Epithelial cell of proximal tubule (primary cell): ENCODE measurements around the gene NKX2-8. TPM values are rescaled to one million over a fixed set of nuclear protein-coding genes. Genes with fewer than 3 reads are reported as not detected.
A peak's percentile ranks its signal among the peaks of the same experiment; 100 is the strongest.

Experiments used
- DNase-seq: peaks from one replicate; pipeline ENCODE4 v3.0.0-alpha.2; 2011; ENCODE audit warnings: low read depth
- H3K4me3 ChIP-seq: 2 replicates; pipeline ENCODE4 v1.5.1; 2011; ENCODE audit warnings: low read depth, mild to moderate bottlenecking, low read length
- CTCF ChIP-seq: conservative IDR thresholded peaks from 2 replicates; pipeline ENCODE4 v1.5.1; 2012; ENCODE audit warnings: low read depth, mild to moderate bottlenecking, low read length
- total RNA-seq: library from RNA; depleted of rRNA; stranded (reverse); fragments of >200 nt; gene quantifications from 2 replicates; pipeline ENCODE4 v1.2.3, GENCODE V29; 2015

Gene NKX2-8
- total RNA-seq, 1 donor from 2014 or later: not detected

GRCh38 chr14:36580141-36580855 is 2.1 kb downstream of the NKX2-8 start:
- no peak for DNase-seq
- H3K4me3 ChIP-seq: no peak overlapping the region
- TF ChIP-seq CTCF: no peak

GRCh38 chr14:36579573-36580140 is 2.8 kb downstream of the NKX2-8 start:
- no peak overlapping the region for H3K4me3 ChIP-seq
- DNase-seq: no peak
- TF ChIP-seq CTCF: no peak

- DNase-seq: no peak
- H3K4me3 ChIP-seq: no peak overlapping the region
- TF ChIP-seq CTCF: no peak
Measured at GRCh38 chr14:36579001-36579555, 3.3 kb downstream of the NKX2-8 start.

- H3K4me3 ChIP-seq: no peak overlapping the region
- no peak for DNase-seq
- no peak for TF ChIP-seq CTCF
Measured at GRCh38 chr14:36570065-36570464, 12.3 kb downstream of the NKX2-8 start.

GRCh38 chr14:36556811-36557433 is 25.5 kb downstream of the NKX2-8 start:
- no peak overlapping the region for H3K4me3 ChIP-seq
- DNase-seq: no peak
- peak; percentile 97 for TF ChIP-seq CTCF

- no peak overlapping the region for H3K4me3 ChIP-seq
- no peak for TF ChIP-seq CTCF
- DNase-seq: no peak
Measured at GRCh38 chr14:36555998-36556743, 26.2 kb downstream of the NKX2-8 start.
